ENCODE data around the gene ZAP70. TPM values are rescaled to one million over a fixed set of nuclear protein-coding genes. Genes with fewer than 3 reads are reported as not detected.

Gene ZAP70
- total RNA-seq, 1 experiment from 2014 or later = 0.61 TPM

- TF ChIP-seq GABPB1 (CRISPR knock-in tag; IDR thresholded peaks at IDR 0.05) = no peak
- TF ChIP-seq ZNF423 (CRISPR knock-in tag; IDR thresholded peaks at IDR 0.05) = no peak
- no peak for TF ChIP-seq FOXK1 (CRISPR knock-in tag; IDR thresholded peaks at IDR 0.05)
- no peak for TF ChIP-seq TEAD1 (CRISPR knock-in tag; IDR thresholded peaks at IDR 0.05)
- TF ChIP-seq IRF1 (CRISPR knock-in tag; IDR thresholded peaks at IDR 0.05) = no peak
These were observed 32.2 kb downstream of the ZAP70 start (continued) for GRCh38 chr2:97745474-97746174.

DNA sequence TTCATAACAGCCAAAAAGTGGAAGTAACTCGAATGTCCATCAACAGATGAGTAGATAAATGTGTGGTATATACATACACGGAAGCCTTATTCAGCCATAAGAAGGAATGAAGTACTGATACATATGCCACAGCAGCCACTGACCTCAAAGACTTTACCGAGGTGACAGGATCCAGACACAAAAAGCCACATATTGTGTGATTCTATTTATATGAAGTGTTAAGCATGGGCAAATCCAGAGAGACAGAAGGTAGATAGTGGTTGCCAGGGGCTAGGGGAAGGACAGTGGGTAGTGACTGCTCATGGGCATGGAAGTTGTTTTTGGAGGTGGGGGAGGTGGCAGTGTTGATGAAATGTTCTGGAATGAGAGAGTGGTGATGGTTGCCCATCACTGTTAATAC lies 33.9 kb downstream of the ZAP70 start:
- no peak overlapping the region for H3K27ac Mint-ChIP-seq
- H3K27me3 Mint-ChIP-seq (ENCODE audit: low read depth) = no peaks in the 10 kb centered on the region

GRCh38 chr2:97747716-97748115 lies 34.3 kb downstream of the ZAP70 start:
- Mint-ChIP-seq H3K4me1 (peaks cover 30% of the 10 kb centered on the region), H3K4me3 (no peak overlapping the region), H3K36me3 (no peaks in the 10 kb centered on the region), H3K27ac (no peak overlapping the region), H3K9me3 (no peaks in the 10 kb centered on the region; the same call in 1 of the 2 replicates), H3K27me3 (ENCODE audit: low read depth) (no peaks in the 10 kb centered on the region)
- no peak for TF ChIP-seq SMAD4 (CRISPR knock-in tag; IDR thresholded peaks at IDR 0.05)
- TF ChIP-seq IRF1 (CRISPR knock-in tag; IDR thresholded peaks at IDR 0.05) = no peak
- no peak for TF ChIP-seq PRRX2 (CRISPR knock-in tag; IDR thresholded peaks at IDR 0.05)
- TF ChIP-seq TP53 (CRISPR knock-in tag; IDR thresholded peaks at IDR 0.05) = no peak
- TF ChIP-seq, protein P1, sequence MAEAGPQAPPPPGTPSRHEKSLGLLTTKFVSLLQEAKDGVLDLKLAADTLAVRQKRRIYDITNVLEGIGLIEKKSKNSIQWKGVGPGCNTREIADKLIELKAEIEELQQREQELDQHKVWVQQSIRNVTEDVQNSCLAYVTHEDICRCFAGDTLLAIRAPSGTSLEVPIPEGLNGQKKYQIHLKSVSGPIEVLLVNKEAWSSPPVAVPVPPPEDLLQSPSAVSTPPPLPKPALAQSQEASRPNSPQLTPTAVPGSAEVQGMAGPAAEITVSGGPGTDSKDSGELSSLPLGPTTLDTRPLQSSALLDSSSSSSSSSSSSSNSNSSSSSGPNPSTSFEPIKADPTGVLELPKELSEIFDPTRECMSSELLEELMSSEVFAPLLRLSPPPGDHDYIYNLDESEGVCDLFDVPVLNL (CRISPR knock-in tag; IDR thresholded peaks at IDR 0.05; ENCODE audit: borderline replicate concordance, low read depth) = no peak
- TF ChIP-seq ETV6 (CRISPR knock-in tag; IDR thresholded peaks at IDR 0.05) = no peak
- no peak for TF ChIP-seq ZMAT4 (CRISPR knock-in tag; IDR thresholded peaks at IDR 0.05)
- ChIA-PET CTCF (interaction anchor here (0.6 to 4.9 kb wide), 5 partner anchors 19 to 56 kb away, joined by 3 to 67 read pairs (median 13); no protein-coding TSS in a partner anchor), POLR2A (no interaction called here)
- no peak for DNase-seq (ENCODE audit: low spot score)
- no peak for ATAC-seq

More for the DNA sequence above, 33.9 kb downstream of the ZAP70 start:
- TF ChIP-seq ATF1 (CRISPR knock-in tag; IDR thresholded peaks at IDR 0.05) (no peak), FOXP4 (CRISPR knock-in tag; IDR thresholded peaks at IDR 0.05) (no peak), SOX15 (CRISPR knock-in tag; IDR thresholded peaks at IDR 0.05) (no peak), FOXJ3 (CRISPR knock-in tag; IDR thresholded peaks at IDR 0.05; ENCODE audit: borderline replicate concordance) (no peak), ZNF138 (CRISPR knock-in tag; conservative IDR thresholded peaks at IDR 0.05) (no peak)
- TF ChIP-seq, protein P2, sequence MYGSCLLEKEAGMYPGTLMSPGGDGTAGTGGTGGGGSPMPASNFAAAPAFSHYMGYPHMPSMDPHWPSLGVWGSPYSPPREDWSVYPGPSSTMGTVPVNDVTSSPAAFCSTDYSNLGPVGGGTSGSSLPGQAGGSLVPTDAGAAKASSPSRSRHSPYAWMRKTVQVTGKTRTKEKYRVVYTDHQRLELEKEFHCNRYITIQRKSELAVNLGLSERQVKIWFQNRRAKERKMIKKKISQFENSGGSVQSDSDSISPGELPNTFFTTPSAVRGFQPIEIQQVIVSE (CRISPR knock-in tag; IDR thresholded peaks at IDR 0.05; ENCODE audit: borderline replicate concordance) = no peak
- TF ChIP-seq, protein P3, sequence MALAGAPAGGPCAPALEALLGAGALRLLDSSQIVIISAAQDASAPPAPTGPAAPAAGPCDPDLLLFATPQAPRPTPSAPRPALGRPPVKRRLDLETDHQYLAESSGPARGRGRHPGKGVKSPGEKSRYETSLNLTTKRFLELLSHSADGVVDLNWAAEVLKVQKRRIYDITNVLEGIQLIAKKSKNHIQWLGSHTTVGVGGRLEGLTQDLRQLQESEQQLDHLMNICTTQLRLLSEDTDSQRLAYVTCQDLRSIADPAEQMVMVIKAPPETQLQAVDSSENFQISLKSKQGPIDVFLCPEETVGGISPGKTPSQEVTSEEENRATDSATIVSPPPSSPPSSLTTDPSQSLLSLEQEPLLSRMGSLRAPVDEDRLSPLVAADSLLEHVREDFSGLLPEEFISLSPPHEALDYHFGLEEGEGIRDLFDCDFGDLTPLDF (CRISPR knock-in tag; IDR thresholded peaks at IDR 0.05) = no peak
- ChIA-PET POLR2A (no interaction called here), CTCF (interaction anchor here (0.6 to 4.9 kb wide), 3 partner anchors 19 to 48 kb away, joined by 3 to 67 read pairs (median 5); no protein-coding TSS in a partner anchor)
- no peaks in the 10 kb centered on the region; the same call in 1 of the 2 replicates for H3K9me3 Mint-ChIP-seq
- DNase-seq (ENCODE audit: low spot score) (no peak), ATAC-seq (no peak)
- peaks cover 31% of the 10 kb centered on the region for H3K4me1 Mint-ChIP-seq
- no peak overlapping the region for H3K4me3 Mint-ChIP-seq
- no peaks in the 10 kb centered on the region for H3K36me3 Mint-ChIP-seq

Data from WTC11 (cell line).